ENCODE data around the gene GRPEL2.

GRPEL2 gene, protein sequence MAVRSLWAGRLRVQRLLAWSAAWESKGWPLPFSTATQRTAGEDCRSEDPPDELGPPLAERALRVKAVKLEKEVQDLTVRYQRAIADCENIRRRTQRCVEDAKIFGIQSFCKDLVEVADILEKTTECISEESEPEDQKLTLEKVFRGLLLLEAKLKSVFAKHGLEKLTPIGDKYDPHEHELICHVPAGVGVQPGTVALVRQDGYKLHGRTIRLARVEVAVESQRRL

DNA sequence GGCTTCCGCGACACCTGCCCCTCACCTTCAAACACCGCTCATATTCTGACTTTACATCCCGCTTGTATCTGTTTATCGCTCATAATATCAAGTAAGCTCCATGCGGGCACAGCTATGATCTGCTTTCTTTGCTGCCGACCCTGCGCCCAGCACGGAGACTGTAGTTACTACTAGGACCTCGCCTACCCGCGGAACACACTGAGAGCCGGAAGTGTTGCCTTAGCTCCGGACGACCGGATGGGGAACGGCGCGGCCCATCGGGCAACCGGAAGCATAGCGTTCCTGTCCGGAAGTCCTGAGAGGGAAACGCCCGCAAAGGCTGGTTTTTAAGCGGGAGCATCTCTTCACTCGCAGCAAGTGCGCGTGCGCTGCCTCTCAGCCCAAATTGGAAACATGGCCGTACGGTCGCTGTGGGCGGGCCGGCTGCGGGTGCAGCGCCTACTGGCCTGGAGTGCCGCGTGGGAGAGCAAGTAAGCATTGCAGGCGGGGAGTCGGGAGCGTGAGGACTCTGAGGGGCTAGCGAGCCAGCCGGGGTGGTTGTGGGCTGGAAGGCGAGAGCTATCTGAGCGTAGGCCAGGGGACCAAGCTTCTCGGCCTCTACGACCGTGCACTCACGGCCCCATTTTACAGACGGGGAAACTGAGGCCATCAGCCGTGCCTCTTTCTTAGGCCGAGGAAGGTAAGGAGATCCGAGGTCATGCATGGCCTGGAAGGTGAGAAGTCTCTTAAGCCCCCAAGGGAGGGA, at the start of gene GRPEL2:
Gene GRPEL2, plus strand, starts transcription at position 353 of the 745 bp plus-strand sequence. Its CDS starts 41 bp downstream, at position 394.
- FAIRE-seq, result peak; percentile 64

DNA sequence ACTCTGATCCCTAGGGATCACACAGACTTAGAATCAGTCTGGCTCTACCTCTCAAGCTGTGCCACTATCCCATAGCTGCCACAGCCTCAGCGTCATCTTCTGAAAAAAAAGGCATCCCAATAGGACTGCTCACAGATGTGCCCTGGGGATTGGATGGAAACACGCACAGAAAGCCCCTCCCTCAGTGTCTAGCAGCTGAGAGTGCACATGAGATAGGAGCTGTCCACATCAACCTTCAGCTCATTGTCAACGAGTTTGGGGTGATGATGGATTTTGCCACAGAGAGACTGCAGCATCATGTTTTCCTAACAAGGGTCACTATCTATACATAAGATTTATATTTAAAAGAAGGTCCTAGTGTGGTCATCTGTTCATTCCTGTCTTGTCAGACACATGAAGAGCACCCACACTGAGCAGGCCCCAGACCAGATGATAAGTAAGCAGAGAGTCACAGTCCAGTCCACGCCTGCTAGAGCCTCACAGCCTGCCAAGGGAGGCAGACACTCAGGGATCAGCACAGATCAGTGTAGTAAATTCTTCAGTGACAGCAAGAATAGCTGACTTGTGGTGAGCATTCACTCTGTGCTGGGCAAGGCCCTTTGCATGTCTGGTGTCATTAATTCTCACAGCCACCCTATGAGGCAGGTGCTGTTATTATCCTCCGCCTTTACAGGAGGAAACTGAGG, 47.8 kb upstream of the GRPEL2 start:
- FAIRE-seq, result no peak

DNA sequence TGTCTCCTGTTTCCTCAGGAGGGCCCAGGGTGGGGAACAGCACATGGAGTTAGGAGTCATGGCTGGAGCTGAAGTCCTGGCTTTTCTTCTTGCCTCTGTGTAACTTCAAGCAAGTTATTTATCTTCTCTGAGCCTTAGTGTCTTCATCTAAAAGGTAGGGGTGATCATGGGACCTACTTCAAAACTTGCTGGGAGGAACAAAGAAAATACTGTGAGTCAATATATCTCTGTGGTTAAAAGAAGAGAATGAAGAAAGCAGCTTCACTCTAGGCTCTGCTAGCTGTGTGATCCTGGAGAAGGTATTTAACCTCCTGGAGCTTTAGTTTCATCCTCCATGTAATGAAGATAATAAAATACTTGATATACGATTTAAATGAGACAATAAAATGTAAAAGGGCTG, 47.1 kb upstream of the GRPEL2 start:
- FAIRE-seq, result no peak

DNA sequence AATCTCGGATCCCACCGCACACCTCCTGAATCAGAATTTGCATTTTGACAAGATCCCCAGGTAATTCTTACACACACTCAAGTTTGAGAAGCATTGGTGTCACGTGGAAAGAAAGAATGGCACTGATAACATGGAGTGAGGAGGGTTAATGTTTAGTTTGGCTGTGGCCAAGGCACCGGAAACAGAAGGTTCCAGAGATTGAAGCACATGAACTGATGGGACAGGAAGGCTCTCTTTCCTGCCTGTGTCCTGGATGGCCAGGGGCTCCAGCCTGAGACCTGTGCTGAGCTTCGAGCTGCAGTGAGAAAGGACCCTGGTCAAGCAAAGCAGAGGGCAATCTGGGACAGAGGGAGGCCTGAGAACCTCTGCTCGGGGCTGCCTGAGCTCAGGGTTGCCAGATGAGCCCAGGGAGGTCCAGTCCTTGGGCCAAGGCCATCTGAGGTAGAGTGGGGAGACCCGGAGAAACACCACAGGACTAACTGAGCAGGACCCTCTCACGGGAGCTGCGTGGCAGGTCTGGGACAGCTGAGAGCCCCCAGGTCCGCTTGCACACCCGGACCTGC, 46.4 kb upstream of the GRPEL2 start:
- no peak for FAIRE-seq

DNA sequence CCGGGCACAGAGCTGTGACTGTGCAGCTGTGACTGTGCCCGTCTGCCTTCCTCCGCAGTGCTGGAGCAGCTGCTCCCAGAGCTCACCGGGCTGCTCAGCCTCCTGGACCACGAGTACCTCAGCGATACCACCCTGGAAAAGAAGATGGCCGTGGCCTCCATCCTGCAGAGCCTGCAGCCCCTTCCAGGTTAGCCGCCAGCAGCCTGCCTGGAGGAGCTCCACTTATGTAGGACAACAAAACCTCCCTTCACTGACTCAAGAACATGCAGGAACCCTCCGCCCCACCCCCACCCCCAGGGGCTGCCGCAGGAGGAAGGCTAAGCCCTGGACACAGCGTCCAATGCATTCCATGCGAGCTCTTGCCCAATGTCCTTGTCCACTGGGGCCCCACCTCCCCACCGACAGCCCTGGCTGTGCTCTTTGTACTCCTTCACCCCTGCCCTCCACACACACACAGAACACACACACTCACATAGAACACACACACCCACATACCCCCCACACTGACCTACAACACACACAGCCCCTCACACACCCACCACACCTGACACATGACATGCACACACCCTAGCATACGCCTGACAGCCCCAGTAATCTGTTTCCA, 45.7 kb upstream of the GRPEL2 start:
- FAIRE-seq, result no peak

DNA sequence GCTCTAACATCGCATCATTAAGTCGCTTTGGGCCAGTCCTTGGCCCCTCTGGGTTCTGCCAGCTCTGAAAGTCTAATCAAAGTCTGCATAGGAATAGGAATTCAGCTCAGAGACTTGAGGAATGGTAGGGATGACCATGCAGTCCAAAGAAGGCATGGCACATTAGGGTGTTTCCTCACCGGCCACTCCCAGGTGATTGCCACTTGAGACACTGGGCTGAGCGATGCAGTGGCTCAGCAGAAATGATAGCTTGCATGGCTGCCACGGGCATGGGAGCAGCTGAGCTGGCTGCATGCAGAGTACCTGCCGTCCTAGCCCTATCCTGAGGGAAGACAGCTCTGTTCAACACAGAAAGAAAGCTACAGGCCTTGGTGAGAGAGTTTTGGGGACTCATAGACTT, 44.9 kb upstream of the GRPEL2 start:
- no peak for FAIRE-seq

DNA sequence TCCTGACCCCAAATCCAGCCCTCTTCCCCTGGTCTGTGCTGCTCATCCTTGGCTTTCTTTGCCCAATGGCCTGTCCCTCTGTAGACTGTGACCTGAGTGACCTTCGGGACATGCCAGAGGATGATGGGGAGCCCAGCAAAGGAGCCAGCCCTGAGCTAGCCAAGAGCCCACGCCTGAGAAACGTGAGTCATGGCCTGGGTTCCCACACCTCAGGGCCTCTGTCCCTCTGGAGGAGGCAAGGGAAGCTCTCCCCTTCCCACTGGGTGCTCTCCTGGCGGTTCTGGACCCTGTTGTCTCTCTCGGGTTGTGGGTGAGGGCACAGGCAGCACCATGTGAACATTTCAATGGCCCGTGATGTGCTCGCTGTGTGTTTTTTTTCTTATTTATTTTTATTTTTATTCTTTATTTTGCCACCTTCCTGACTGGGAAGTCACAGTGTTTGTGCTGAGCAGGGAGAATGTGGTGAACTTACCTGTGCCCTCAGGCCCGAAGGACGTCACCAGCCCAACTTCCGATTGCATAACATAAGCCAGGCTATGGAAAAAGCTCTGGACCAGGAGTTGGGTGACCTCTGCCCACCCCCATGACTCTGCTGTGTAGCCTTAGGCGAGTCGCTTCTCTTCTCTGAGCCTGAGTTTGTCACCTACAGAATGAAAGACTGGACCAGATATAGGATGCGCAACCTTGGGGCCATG, 44.1 kb upstream of the GRPEL2 start:
- no peak for FAIRE-seq

DNA sequence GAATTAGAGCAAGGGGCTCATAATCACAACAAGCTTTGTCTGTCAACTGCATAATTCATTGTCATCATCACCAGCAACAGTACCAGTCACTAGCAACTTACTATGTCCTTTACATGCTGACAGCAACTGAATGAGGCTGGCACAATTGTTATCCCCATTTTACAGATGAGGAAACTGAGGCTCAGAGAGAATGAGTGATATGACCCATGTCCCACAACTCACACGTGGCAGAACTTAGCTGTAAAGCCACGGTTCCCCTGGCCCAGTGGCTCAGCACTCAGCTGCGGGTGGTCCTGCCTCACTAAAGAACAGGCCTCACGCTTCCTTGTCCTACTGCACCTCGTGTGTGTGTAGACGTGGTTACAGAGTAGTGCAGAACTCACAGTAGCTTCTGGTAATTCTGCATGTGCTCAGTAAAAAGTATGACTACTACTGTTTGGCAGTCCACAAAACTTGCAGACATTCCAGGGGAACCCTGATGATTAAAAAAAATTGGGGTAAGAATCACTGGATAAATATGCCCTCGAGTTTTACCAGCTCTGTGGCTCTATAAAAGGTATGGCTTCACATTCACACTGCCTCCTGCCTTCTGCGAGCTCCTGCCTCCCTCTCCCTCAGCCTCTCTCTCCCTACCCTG, 43.4 kb upstream of the GRPEL2 start:
- no peak for FAIRE-seq

DNA sequence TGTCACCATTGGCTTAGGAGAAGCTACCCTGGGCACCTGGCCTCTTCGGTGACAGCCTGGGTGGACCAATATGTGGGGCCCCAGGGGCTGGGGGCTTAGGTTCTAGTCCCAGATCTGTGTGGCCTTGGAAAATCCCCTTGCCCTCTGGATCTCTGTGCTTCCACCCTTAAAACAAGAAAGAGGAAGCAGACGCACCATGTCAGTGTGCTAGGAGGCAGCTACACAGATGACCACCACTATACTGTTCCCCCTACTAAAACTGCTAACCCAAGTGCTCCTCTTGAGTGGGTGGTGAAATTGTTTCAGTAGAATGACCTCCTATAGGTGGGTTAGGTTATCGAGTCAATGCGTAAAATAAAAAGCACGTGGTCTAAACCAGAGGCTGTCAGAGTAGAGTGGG, 42.7 kb upstream of the GRPEL2 start:
- no peak for FAIRE-seq

DNA sequence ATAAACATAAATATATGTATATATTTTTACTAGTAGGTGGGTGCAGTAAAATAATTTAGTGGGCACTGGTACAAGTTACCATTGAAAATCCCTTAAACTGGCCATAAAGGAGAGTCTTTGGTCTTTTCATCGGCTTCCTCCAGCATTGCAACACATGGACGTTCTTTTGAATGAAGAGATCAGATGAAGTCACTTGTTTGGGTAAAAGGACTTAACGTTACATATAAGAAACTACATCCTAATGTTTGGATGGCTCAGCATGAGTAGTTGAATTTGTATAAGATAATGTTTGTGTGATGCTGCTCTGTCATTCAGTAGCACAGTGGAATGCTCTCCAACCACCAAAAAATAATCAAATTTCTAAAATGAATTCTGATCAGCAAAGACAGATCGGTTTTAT, 42.1 kb upstream of the GRPEL2 start:
- FAIRE-seq, result no peak

DNA sequence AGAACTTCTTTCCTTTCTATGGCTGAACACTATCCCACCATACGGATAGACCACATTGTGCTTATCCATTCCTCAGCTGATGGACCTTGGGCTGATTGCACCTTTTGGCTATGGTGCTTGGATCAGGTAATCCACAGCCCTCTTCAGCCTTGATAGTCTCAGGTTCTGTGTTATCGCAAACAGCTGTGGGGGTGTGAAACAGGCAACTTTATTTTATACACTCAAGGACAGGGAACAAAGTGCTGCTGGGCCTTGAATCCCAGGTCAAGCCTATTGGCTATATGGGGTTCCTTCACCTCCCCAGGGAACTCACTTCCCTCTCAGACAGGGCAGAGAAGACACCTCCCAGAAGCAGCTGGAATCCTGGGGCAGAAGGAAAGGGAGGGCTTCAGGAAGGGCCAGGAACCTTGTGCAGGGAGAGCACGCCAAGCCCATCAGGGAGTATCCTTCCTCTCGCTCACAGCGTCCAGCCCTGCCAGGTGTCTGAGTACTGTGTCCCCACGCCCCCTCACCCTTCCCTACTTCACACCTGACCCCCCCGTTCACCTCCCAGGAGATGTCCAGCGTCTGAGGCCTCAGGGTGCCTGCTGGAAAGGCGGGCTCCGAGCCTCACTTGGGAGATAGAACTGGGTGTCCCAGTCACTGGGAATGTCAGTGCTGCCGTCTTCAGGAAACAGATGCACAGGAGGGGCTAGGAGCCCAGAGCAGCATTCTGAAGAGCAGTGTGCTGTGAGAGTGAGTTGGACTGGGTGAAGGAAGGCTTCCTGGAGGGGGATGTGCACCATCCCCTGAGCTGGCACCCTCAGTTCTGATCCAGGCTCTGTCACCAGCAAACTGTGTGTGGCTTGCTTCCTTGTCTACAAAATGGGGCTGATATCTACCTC, 40.9 kb upstream of the GRPEL2 start:
- no peak for FAIRE-seq

DNA sequence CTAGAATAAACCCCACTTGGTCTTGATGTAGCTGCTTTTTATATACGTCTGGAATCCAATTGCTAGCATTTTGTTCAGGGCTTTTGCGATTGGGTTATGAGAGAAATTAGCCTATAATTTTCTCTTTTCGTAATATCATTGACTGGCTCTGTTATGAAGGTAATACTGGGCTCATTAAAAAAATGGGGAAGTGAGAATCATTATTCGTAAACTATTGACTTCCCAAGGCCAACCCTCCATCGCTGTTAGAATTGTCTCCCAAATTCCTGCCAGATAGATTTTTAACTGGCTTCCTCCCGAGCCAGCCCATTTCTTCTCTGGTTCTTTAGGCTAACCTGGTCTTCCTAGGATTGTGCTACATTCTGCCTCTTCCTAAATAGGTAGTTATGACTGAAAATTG, 35.9 kb upstream of the GRPEL2 start:
- no peak for FAIRE-seq

DNA sequence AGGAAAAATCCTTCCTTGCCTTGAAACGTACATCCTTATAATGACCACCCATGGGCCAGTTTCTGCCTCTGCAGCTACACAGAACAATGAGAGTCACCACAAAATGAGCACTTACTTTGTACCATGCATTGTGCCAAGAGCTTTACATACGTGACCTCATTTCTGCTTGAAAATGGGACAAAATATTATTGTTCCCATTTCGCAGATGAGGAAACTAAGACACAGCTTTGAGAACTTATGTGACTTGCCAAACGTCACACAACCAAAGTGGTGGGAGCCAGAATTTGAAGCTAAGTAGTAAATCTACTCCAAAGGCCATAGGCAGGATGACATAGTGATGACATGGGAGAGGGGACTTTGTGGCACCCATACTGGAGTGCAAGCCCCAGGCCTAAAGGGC, 34.8 kb upstream of the GRPEL2 start:
- no peak for FAIRE-seq

DNA sequence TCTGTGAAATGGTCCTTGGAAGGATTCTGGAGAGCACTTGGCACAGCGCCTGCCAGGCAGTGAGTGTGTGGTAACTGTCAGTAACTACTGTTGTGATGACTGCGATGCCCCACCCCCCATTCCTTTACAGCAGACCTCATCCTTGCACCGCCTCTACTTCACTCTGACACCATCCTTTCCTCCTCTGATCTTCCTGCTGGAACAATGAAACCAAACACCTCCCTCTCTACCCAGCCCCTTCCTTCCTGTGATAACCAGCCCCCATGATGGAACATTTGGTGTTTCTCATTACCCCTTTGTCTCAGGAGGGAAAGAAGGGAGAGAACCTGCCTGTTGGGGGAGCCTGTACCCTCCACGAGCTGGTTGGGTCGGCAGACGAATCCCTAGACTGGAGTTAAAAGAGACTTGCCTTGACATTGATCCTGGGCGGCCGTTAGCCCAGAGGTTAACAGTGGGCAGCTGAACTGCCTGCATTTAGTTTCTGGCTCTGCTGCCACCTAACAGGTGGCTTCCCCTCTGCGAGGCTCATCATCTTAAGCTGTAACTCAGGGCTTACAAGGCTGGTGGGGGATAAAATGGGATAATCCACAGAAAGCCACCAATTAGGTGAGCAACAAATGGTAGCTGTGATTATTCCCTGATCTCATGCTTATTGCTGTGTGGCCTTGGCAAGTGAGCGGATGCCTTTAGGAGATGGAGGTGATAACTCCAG, 34.2 kb upstream of the GRPEL2 start:
- no peak for FAIRE-seq

DNA sequence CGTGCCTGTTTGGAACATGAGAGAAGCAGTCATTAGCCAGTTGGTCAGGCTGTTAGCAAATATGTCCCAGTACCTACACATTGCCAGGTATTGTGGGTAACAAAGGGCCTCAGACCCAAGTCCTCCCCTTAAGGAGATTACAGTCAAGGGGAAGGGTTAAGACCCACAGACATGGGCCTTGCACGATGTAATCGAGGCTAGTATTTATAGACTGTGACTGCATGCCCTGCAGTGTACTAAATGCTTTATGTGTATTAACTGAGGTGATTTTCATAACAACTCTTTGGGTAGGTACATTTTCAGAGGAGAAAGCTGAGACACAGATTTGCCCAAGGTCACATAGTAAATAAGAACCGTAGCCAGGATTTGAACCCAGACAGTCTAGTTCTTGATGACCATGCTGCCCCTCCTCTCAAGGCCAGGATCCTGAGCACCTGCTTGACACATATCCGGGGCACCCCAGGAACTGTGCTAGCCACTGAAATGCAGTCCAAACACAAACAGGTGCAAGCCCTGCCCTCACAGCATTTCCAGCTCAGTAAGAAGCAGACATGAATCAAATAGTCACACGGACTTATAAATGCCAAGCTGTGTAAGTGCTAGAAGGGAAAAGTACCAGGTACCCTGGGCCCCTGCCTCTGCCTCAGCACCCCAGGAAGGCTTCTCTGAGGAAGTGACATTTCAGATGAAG, 32.0 kb upstream of the GRPEL2 start:
- no peak for FAIRE-seq

DNA sequence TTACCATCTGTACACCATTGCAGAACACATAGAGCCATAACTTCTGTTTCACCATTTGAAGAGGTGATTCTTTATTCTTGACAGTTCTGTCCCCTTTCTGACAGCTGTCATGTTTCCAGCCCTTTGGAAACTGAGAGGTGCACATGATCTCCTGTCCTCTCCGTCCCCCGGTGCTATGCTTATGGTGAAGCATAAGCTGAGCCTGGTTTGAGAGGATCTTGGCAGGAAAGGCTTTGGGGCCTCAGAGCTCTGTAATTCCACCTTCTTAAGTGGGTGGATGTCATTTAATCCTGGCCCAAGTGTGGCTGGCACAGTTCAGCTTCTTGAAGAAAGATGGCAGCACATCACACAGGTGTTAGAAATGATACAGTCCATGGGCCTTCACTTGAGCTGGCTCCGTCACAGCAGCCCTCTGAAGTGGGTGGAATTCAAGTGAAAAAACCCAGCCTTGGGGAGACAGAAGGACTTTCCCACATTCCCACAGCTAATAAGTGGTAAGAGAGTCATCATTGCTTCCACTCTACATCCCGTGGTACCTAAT, 30.7 kb upstream of the GRPEL2 start:
- no peak for FAIRE-seq

DNA sequence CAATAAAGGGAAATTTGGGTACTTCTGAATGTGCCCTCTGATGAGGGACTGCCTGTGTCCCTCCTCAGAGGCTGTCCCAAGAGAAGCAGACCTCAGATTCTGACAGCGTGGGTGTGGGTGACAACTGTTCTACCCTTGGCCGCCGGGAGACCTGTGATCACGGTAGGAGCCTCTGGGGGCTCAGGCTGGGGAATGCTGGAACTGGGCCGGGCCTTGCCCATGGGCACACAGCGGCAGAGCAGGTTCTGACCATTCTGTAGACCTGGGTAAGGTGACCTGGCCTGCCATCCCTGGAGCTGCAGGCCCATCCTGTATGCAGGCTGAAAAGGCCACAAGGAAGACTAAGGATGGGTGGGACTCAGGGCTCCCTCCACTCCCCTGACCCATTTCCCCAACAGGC, 29.5 kb upstream of the GRPEL2 start:
- FAIRE-seq, result no peak

DNA sequence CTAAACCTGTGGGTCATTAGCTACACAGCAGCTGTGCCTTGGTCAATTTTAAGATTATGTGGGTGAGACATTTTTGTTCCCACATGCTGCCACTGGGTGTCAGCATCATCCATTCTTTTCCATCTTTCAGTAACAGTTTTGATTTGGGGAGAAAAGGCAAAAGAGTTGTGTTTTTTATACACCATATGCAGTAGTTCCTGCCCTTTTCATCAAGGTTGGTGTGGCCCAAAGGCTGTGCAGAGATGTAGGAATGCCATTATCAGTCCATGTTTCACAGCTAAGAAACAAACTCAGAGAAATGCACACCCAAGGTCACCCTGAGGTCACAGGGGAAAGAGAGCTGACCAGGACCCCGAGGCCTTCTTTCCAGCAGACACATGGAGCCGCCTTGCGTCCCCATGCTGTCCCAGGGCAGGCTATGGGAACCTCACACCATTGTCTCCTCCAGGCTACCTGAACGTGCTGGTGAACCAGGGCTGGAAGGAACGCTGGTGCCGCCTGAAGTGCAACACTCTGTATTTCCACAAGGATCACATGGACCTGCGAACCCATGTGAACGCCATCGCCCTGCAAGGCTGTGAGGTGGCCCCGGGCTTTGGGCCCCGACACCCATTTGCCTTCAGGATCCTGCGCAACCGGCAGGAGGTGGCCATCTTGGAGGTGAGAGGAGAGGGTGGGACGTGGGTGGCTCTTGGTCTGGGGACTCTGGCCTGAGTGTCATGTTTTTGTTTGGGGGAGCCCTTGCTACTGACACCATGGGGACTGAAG, 27.8 kb upstream of the GRPEL2 start:
- peak; percentile 88 for FAIRE-seq

DNA sequence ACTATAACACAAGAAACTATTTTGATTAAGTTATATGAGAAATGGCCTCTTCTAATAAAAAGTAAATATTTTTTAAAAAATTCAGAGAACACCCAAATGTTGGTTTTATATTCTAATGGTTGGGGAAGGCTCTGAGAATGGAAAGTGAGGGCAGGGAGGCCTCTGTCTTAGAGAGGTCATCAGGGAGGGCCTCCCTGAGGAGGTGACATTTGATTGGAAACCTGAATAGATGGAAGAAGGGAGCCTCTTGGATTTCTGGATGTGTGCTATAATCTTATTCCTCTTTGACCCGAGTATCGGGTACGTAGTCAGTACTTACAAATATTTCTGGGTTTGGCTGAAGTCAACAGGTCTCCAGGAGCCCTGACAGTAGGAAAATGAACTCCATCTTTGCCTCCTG, 26.1 kb upstream of the GRPEL2 start:
- FAIRE-seq, result no peak

Measured in TTC549 (cell line).